OCI-LY7 (cell line): ENCODE data around the gene SERPINI1.

Experiments
- EZH2phosphoT487 ChIP-seq: fragments of 200-600 bp; sonication (generic); IDR thresholded peaks from 2 replicates; pipeline ENCODE4 v1.6.1; 2018; ENCODE audit warnings: low read depth, borderline replicate concordance, mild to moderate bottlenecking, mixed run types, antibody characterized with exemption, low read length, moderate library complexity, mixed read lengths
- TF ChIP-seq, protein P1 (sequence below): fragments of 200-600 bp; sonication (generic); conservative IDR thresholded peaks from 2 replicates; pipeline ENCODE4 v1.5.1; 2014; ENCODE audit warnings: mild to moderate bottlenecking, antibody characterized with exemption, low read length, moderate library complexity, mixed read lengths

DNA sequence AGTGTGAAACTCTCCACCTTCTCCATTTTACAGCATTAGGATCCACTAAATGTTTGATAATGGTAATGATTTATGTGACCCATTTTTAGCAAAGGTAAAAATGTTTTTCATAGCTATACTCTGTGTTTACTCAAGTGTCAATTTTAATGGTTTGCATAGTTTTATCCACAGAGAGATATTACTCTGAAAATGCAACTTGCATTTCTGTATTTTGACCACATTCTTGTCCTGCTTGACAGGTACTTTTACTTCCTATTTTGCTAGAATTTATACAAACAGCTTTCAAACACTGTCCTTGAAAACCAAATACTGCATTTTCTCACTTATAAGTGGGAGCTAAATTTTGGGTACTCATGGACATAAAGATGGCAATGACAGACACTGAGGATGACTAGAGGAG, 62.9 kb downstream of the SERPINI1 start:
- TF ChIP-seq, protein P1, sequence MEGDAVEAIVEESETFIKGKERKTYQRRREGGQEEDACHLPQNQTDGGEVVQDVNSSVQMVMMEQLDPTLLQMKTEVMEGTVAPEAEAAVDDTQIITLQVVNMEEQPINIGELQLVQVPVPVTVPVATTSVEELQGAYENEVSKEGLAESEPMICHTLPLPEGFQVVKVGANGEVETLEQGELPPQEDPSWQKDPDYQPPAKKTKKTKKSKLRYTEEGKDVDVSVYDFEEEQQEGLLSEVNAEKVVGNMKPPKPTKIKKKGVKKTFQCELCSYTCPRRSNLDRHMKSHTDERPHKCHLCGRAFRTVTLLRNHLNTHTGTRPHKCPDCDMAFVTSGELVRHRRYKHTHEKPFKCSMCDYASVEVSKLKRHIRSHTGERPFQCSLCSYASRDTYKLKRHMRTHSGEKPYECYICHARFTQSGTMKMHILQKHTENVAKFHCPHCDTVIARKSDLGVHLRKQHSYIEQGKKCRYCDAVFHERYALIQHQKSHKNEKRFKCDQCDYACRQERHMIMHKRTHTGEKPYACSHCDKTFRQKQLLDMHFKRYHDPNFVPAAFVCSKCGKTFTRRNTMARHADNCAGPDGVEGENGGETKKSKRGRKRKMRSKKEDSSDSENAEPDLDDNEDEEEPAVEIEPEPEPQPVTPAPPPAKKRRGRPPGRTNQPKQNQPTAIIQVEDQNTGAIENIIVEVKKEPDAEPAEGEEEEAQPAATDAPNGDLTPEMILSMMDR, result no peak
- TF ChIP-seq EZH2phosphoT487, result no peak
